Measurements from ENCODE around the gene DYNC2H1. TPM values are rescaled to one million over a fixed set of nuclear protein-coding genes. Genes with fewer than 3 reads are reported as not detected.

DYNC2H1 gene
- total RNA-seq, 1 donor from 2014 or later = 7.1 TPM

DNA sequence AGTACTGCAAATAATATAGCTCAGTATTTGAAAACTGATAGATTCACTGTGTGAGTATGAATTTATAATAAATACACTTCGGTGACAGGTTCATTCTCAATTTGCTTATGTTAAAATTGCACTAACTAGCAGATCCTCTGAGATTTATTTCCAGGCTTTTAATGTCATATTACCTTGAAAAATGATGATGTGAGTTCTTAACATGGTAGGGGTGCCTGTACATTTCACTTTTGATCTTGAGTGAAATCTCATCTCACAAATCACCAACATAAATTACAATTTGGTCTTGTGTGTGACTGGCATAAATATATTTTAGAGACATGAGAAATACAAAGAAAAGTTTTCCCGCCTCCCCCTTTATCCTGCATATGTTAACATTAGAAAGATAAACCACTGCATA, 240.4 kb downstream of the DYNC2H1 start:
- Histone ChIP-seq H3K4me1 (no peaks in the 10 kb centered on the region), H3K36me3 (no peaks in the 10 kb centered on the region), H3K4me3 (no peak overlapping the region), H3K27ac (no peak overlapping the region), H3K27me3 (no peaks in the 10 kb centered on the region), H3K9me3 (no peaks in the 10 kb centered on the region)
- TF ChIP-seq, protein P1, sequence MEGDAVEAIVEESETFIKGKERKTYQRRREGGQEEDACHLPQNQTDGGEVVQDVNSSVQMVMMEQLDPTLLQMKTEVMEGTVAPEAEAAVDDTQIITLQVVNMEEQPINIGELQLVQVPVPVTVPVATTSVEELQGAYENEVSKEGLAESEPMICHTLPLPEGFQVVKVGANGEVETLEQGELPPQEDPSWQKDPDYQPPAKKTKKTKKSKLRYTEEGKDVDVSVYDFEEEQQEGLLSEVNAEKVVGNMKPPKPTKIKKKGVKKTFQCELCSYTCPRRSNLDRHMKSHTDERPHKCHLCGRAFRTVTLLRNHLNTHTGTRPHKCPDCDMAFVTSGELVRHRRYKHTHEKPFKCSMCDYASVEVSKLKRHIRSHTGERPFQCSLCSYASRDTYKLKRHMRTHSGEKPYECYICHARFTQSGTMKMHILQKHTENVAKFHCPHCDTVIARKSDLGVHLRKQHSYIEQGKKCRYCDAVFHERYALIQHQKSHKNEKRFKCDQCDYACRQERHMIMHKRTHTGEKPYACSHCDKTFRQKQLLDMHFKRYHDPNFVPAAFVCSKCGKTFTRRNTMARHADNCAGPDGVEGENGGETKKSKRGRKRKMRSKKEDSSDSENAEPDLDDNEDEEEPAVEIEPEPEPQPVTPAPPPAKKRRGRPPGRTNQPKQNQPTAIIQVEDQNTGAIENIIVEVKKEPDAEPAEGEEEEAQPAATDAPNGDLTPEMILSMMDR (IDR thresholded peaks at IDR 0.05) = no peak
- DNase-seq (ENCODE audit: low spot score in 2 of 2) = no peak
- intact Hi-C loops (cut with DNase I) = no loop called here

DNA sequence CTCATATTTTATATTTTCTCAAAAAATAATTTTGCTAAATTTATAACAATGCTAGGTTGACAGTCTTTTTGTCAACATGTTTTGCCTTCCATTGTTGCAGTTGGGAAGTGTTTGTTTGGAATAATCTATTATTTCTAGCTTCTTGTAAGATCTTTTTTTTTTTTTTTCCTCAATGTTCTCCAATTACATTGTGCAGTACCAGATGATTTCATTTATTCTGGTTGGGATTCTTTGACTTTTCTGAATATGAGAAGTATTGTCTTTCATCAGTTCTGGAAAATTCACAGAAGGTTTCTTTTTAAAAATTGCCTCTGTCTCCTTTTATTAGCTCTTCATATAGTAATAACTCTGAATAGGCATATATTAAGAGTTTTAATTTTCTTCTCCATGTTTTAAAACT, 245.4 kb downstream of the DYNC2H1 start:
- TF ChIP-seq, protein P1 (IDR thresholded peaks at IDR 0.05) = no peak
- Histone ChIP-seq H3K4me3 (no peak overlapping the region), H3K27me3 (no peaks in the 10 kb centered on the region), H3K36me3 (no peaks in the 10 kb centered on the region), H3K4me1 (no peaks in the 10 kb centered on the region), H3K9me3 (no peaks in the 10 kb centered on the region), H3K27ac (no peak overlapping the region)
- intact Hi-C loops (cut with DNase I) = no loop called here
- DNase-seq (ENCODE audit: low spot score in 2 of 2) = no peak

DNA sequence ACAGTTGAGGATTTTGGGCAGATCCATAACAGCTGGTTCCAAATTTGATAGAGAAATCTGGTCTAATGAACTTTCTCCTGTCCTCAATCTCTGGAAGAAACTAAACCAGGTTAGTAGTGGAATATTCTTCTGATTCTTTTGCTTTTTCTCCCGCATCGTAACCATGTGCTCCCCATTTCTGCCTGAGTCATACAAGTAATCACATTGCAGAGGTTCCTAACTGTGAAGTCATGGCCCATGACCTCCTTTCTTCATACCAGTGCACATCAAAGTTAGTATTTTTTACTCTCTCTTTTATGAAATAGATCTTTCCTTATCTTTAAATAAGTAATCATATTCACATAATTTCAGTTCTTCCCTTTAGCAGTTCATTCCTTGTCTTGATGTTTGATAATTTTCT, 249.0 kb downstream of the DYNC2H1 start:
- Histone ChIP-seq H3K9me3 (no peaks in the 10 kb centered on the region), H3K27me3 (no peaks in the 10 kb centered on the region), H3K4me1 (no peaks in the 10 kb centered on the region), H3K36me3 (no peaks in the 10 kb centered on the region), H3K4me3 (no peak overlapping the region), H3K27ac (no peak overlapping the region)
- TF ChIP-seq, protein P1 (IDR thresholded peaks at IDR 0.05) = no peak
- DNase-seq (ENCODE audit: low spot score in 2 of 2) = no peak
- intact Hi-C loops (cut with DNase I) = no loop called here

DNA sequence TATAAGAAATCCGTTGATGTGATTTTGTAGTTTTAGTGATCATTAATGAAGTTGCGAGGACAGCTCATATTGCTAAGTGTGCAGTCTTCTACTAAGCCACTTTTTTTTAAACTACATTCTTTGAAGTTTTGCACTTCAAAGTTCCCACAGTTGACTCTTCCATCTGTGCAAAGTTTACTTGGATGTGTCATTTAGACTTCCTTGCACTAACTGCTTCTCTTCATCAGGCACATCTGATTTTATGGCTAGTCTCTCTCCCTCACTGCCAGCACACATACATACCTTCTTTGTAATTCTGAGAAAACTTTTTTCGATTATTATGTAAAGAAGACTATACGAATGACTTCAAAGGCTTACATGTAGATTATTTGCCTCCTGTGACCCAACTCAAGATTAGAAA, 250.0 kb downstream of the DYNC2H1 start:
- H3K9me3 ChIP-seq = no peaks in the 10 kb centered on the region
- no peaks in the 10 kb centered on the region for H3K27me3 ChIP-seq
- TF ChIP-seq, protein P1 (IDR thresholded peaks at IDR 0.05) = no peak
- no peak for DNase-seq (ENCODE audit: low spot score in 2 of 2)
- no peak overlapping the region for H3K27ac ChIP-seq
- intact Hi-C loops (cut with DNase I) = no loop called here
- H3K4me1 ChIP-seq = no peaks in the 10 kb centered on the region
- no peaks in the 10 kb centered on the region for H3K36me3 ChIP-seq
- no peak overlapping the region for H3K4me3 ChIP-seq

DNA sequence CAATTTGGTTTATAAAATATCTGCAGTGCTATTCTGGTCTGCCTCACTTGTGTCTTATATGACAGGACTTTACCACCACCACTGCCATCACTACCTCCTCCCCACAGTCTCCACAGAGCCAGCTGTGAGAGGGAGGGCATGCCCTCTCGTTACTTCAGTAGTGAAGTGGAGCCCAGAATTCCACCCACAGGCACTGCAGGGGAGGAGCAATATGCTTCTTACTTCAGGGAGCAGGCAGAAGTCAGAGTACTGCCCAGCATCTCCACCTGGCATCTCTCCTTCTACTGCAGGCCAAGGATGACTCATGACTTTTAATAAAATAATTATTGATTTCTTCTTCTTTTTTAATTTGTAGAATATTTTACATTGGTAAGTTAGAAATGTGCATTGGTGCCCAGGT, 255.5 kb downstream of the DYNC2H1 start:
- Histone ChIP-seq H3K27ac (no peak overlapping the region), H3K9me3 (no peaks in the 10 kb centered on the region), H3K4me3 (no peak overlapping the region), H3K4me1 (no peaks in the 10 kb centered on the region), H3K36me3 (peaks cover 0 to 9% of the 10 kb centered on the region in 2 donors), H3K27me3 (no peaks in the 10 kb centered on the region)
- intact Hi-C loops (cut with DNase I) = no loop called here
- TF ChIP-seq, protein P1 (IDR thresholded peaks at IDR 0.05) = no peak
- DNase-seq (ENCODE audit: low spot score in 2 of 2) = no peak

DNA sequence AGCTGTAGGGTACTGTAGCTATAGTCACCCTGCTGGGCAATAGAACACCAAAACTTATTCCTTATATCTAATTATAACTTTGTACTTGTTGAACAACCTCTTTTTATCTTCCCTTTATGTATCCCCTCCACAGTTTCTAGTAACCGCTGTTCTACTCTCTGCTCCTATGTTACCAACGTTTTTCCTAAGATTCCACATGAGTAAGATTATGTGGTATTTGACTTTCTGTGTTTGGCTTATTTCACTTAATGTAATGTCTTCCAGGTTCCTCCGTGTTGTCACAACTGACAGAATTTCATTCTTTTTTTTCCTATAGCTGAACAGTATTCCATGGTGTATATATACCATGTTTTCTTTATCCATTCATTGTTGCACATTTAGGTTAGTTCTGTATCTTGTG, 258.4 kb downstream of the DYNC2H1 start:
- H3K9me3 ChIP-seq = peaks cover 0 to 4% of the 10 kb centered on the region in 2 donors
- H3K4me1 ChIP-seq = no peaks in the 10 kb centered on the region
- H3K27me3 ChIP-seq = no peaks in the 10 kb centered on the region
- no peak for DNase-seq (ENCODE audit: low spot score in 2 of 2)
- no peak overlapping the region for H3K27ac ChIP-seq
- intact Hi-C loops (cut with DNase I) = no loop called here
- H3K4me3 ChIP-seq = no peak overlapping the region
- TF ChIP-seq, protein P1 (IDR thresholded peaks at IDR 0.05) = no peak
- peaks cover 0 to 15% of the 10 kb centered on the region in 2 donors for H3K36me3 ChIP-seq

All from ascending aorta (tissue), 2 donors.